Measurements from ENCODE around the gene NELL2. TPM values are rescaled to one million over a fixed set of nuclear protein-coding genes. Genes with fewer than 3 reads are reported as not detected.

The NELL2 gene
- total and polyA plus RNA-seq, 8 donors, result 0.41 to 42.5 (median 28.3) TPM

DNA sequence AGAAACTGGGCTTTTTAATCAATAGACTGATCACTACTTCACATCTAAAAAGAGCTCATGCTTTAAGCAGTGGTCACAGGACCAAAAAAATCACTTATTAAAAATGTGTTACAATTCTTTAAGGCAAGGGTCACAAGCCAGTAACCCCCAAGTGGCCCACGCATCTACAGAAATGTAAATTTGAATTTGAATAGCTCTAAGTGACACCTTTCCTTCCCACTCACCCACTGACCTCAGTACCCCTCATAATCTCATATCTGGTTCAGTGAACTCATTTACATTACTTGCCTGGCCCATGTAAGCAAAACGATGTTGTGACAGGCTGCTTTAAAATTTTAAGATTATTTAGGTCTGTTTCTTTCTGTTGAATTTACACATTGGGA, 27.4 kb downstream of the NELL2 start:
- Histone ChIP-seq H3K4me3 (no peak overlapping the region), H3K36me3 (no peaks in the 10 kb centered on the region), H3K9me3 (no peaks in the 10 kb centered on the region), H3K27ac (no peak overlapping the region), H3K27me3 (no peaks in the 10 kb centered on the region), H3K4me1 (no peaks in the 10 kb centered on the region)
- TF ChIP-seq, protein P1, sequence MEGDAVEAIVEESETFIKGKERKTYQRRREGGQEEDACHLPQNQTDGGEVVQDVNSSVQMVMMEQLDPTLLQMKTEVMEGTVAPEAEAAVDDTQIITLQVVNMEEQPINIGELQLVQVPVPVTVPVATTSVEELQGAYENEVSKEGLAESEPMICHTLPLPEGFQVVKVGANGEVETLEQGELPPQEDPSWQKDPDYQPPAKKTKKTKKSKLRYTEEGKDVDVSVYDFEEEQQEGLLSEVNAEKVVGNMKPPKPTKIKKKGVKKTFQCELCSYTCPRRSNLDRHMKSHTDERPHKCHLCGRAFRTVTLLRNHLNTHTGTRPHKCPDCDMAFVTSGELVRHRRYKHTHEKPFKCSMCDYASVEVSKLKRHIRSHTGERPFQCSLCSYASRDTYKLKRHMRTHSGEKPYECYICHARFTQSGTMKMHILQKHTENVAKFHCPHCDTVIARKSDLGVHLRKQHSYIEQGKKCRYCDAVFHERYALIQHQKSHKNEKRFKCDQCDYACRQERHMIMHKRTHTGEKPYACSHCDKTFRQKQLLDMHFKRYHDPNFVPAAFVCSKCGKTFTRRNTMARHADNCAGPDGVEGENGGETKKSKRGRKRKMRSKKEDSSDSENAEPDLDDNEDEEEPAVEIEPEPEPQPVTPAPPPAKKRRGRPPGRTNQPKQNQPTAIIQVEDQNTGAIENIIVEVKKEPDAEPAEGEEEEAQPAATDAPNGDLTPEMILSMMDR (IDR thresholded peaks at IDR 0.05), result no peak
- intact Hi-C loops (cut with DNase I), result no loop called here
- ATAC-seq, result no peak
- no peak for DNase-seq

DNA sequence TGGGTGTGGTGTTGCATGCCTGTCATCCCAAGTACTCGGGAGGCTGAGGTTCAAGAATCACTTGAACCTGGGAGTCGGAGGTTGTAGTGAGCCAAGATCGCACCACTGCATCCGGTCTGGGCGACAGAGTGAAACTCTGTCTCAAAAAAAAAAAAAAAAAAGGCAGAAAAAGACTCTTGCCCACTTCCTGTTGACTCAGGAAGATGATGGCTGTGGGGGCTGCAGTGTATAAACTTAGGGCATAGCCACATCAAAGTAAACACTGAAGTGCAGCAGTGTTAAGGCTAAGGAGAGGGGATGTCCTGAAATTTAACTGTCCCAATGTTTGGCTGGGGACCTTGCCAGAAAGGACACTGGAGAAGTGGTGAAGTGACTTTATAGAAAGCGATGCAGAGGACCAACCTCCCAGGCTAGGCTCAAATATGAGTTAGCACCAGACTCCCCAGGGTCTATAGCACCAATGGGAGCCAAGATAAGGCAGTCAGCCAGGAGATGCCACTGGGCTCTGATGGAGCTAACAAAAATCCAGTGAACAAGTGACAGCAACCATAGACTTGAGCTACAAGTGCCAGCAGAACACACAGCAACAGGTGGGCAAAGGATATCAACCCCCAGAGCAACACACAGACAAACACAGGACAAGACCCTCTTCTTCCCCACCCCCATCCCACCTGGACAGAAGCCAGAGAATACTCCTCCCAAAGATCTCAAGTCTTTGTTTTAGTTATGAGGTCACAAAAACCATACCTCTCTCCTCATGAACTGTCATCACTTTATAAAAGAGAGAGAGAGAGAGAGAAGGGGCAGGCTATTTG, 28.0 kb downstream of the NELL2 start:
- DNase-seq (no peak), ATAC-seq (no peak)
- H3K27ac ChIP-seq, result no peak overlapping the region
- H3K9me3 ChIP-seq, result no peaks in the 10 kb centered on the region
- TF ChIP-seq, protein P1 (IDR thresholded peaks at IDR 0.05), result no peak
- H3K36me3 ChIP-seq, result no peaks in the 10 kb centered on the region
- no peaks in the 10 kb centered on the region for H3K27me3 ChIP-seq
- no peaks in the 10 kb centered on the region for H3K4me1 ChIP-seq
- intact Hi-C loops (cut with DNase I), result no loop called here
- H3K4me3 ChIP-seq, result no peak overlapping the region

DNA sequence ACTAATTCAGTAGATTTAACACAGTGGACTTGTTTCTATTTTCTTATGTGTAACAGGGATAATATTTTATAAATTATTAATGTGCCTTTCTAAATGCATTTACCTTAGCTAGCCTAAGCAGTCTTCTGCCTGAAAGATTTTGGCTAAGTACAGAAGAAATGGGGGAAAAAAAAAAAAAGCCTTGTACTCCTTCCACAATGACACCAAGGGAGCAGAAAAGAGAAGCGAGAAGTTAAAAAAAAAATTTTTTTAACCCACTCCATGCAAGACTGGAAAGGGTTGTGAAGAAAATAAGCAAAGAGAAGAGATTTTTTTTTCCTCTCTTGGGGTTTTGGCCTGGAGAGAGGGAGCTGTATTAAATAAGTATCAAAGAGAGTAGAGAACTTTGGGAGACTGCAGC, 28.7 kb downstream of the NELL2 start:
- Histone ChIP-seq H3K4me3 (no peak overlapping the region), H3K4me1 (no peaks in the 10 kb centered on the region), H3K27ac (no peak overlapping the region), H3K9me3 (no peaks in the 10 kb centered on the region), H3K27me3 (no peaks in the 10 kb centered on the region), H3K36me3 (no peaks in the 10 kb centered on the region)
- ATAC-seq (no peak), DNase-seq (no peak)
- TF ChIP-seq, protein P1 (IDR thresholded peaks at IDR 0.05), result no peak
- intact Hi-C loops (cut with DNase I), result no loop called here

- Histone ChIP-seq H3K27me3 (no peaks in the 10 kb centered on the region), H3K9me3 (no peaks in the 10 kb centered on the region), H3K4me3 (no peak overlapping the region), H3K36me3 (no peaks in the 10 kb centered on the region), H3K4me1 (no peaks in the 10 kb centered on the region), H3K27ac (no peak overlapping the region)
- intact Hi-C loops (cut with DNase I), result no loop called here
- ATAC-seq, result no peak
- no peak for DNase-seq
- TF ChIP-seq, protein P1 (IDR thresholded peaks at IDR 0.05), result no peak
These were observed 29.3 kb downstream of the NELL2 start for GRCh38 chr12:44846826-44847225.

DNA sequence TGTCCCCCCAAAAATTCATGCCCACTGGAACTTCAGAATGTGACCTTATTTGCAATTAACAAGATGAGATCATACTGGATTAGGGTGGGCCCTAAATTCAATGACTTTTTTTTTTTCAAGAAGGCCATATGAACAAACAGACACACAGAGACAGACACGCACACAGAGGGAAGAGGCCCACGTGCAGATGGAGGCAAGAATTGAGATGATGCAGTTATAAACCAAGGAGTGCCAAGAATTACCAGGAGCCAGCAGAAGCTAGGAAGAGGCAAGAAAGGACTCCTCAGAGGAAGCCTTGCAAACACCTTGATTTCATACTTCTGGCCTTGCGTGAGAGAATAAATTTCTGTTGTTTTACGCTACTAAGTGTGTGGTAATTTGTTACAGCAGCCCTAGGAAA, 33.4 kb downstream of the NELL2 start:
- H3K27ac ChIP-seq, result no peak overlapping the region
- no peaks in the 10 kb centered on the region for H3K9me3 ChIP-seq
- H3K4me1 ChIP-seq, result no peaks in the 10 kb centered on the region
- ATAC-seq (no peak), DNase-seq (no peak)
- no peaks in the 10 kb centered on the region for H3K27me3 ChIP-seq
- TF ChIP-seq, protein P1 (IDR thresholded peaks at IDR 0.05), result no peak
- intact Hi-C loops (cut with DNase I), result no loop called here
- H3K36me3 ChIP-seq, result no peaks in the 10 kb centered on the region
- no peak overlapping the region for H3K4me3 ChIP-seq

Measured in left lung (tissue), 10 donors.